T-helper 2 cell treated with Interferon-gamma antibody and Interleukin-4, amounts not matched to agents 5 μg/mL and 100 μg/mL, for 36 hours (primary cell): ENCODE results near the gene ZFP92.

ENCODE experiments used
- DNase-seq: peaks from one replicate; pipeline ENCODE4 v3.0.0; 2021; ENCODE audit warnings: low spot score
- H3K27ac Mint-ChIP-seq: one replicate; pipeline ENCODE4 v1.8.0; 2021; ENCODE audit warnings: mild to moderate bottlenecking, mixed read lengths
- H3K27me3 Mint-ChIP-seq: one replicate; pipeline ENCODE4 v1.8.0; 2021; ENCODE audit warnings: low read depth, mixed read lengths
- H3K36me3 Mint-ChIP-seq: one replicate; pipeline ENCODE4 v1.8.0; 2021; ENCODE audit warnings: low read depth, mixed read lengths
- H3K4me1 Mint-ChIP-seq: one replicate; pipeline ENCODE4 v1.8.0; 2021; ENCODE audit warnings: low read depth, mixed read lengths
- H3K4me3 Mint-ChIP-seq: one replicate; pipeline ENCODE4 v1.8.0; 2022; ENCODE audit warnings: mild to moderate bottlenecking, moderate library complexity, mixed read lengths
- H3K9me3 Mint-ChIP-seq: one replicate; pipeline ENCODE4 v1.8.0; 2021; ENCODE audit warnings: mixed read lengths

ZFP92 gene

DNA sequence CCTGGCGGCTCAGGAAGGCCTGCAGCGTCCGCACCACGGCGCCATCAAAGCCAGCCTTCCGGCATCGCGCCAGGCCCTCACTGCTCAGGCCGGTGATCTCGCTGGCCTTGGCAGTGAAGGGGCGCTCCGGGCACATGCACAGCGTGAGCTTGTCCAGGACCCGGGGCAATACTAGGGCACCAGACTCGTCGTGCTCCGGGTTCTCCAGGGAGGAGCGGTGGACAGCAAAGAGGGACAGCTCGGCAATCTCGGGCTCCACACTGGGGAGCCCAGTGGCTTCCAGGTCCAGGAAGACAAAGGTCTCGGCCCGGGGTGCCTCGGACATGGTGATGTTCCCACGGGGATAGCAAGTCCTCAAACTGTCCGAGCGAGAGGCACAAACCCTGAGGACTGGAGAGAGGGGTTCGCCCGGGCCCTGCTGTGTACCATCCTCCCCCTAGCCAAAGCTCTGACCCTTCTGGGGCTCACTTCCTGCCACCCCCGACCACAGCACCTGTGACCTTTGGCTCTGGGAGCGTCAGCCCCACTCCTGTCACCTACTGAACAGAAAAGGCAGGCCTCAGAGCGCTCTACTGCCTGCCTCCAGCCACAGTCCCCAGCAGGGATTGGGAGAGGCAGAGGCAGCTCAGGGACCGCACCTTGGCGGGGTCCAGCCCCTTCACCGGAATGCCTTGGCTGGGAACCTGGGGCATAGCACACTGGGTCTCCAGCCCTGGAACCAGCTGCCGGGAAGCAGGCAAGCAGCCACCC, 34.0 kb downstream of the ZFP92 start:
- DNase-seq: no peak
- H3K9me3 Mint-ChIP-seq: no peaks in the 10 kb centered on the region
- no peak overlapping the region for H3K27ac Mint-ChIP-seq
- H3K27me3 Mint-ChIP-seq: no peaks in the 10 kb centered on the region
- H3K4me1 Mint-ChIP-seq: no peaks in the 10 kb centered on the region
- no peaks in the 10 kb centered on the region for H3K36me3 Mint-ChIP-seq
- no peak overlapping the region for H3K4me3 Mint-ChIP-seq

DNA sequence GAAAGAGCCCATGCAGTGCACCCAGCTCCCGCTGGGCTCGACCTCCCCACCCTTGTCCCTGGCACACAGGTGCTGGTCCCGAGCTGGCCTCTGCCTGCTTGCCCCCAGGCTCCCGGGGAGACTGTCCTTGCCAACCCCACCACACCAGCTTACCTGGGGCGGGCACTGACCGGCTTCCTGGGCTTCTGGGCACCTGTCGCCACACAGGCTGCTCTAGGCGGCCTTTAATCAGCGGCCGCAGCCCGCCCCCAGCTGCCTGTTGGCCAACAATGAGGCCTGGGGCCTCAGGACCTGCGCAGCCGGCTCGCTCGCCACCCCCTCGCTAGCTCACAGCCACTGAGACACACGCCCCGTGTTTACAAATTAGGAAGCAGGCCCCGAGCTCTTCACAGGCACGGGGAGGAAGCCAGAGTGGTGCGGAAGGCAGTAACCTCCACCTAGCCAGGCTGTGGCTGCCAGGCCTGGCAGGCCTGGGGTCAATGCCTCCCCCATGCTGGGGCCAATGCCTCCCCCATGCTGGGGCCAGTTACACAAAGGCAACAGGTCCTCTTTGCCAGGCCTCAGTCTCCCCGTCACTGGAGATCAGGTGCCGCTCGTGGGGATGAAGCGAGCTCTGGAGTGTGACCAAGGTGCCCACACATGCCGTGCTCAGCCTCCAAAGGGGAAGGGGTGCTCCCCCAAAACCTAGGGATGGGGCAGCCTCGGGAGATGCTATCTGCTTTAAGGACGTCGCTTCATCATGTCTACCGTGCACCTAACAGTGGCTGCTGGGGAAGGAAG, 34.8 kb downstream of the ZFP92 start, which contains the start of gene TREX2:
Gene TREX2 (minus strand): TSS at position 201 of the 780 bp plus-strand sequence. CDS start 626 bp downstream, outside the sequence.
- Mint-ChIP-seq H3K9me3 (no peaks in the 10 kb centered on the region), H3K4me3 (no peak within 1 kb of the TSS), H3K36me3 (peaks cover 2% of the 10 kb centered on the region), H3K27ac (no peak within 1 kb of the TSS), H3K27me3 (no peaks in the 10 kb centered on the region), H3K4me1 (no peaks in the 10 kb centered on the region)
- DNase-seq: no peak

DNA sequence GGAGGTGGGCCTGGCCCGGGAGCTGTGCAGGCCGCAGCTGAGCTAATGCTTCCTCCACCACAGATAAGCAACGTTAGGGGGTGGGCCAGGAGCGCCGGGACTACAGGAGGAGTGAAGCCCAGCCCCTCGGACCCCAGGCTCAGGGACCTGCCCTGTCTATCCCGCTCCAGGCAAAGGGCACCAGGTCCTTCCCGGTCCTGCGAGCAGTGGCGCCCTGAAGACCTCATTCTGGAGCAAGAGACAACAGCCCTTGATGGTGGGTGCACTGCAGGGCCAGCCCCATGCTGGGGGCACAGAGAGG, 35.3 kb downstream of the ZFP92 start:
- peaks cover 3% of the 10 kb centered on the region for H3K36me3 Mint-ChIP-seq
- H3K9me3 Mint-ChIP-seq: no peaks in the 10 kb centered on the region
- no peak for DNase-seq
- H3K27me3 Mint-ChIP-seq: no peaks in the 10 kb centered on the region
- H3K4me1 Mint-ChIP-seq: no peaks in the 10 kb centered on the region
- H3K4me3 Mint-ChIP-seq: no peak overlapping the region
- no peak overlapping the region for H3K27ac Mint-ChIP-seq

DNA sequence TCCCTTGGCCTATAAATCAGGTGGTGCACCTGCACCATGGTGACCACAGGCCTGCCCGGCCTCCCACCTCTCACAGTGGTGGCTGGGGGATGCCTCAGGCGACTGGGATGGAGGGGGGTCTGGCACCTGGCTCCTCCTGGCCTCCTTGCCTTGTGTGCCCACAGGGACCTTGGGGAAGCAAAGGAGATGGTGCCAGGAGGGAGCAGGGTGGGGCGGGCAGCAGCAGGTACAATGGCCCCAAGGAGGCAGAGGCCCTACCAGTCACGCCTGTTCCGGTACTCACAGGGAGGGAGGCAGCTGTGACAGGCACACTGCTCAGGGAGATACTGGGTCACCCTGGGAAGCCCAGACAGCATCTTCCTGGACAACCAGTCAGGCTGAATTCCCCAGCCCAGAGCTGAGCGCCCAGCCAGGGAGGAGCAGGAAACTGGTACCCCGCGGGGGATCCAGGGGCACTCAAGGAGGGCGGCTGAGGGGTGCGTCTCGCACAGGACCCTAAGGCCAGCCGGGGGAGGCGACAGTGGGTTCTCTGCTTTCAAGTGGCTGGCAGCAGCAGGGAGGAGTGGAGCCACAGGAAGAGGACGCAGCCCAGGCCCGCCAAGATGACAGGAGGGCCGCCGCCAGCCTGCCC, 35.8 kb downstream of the ZFP92 start:
- no peak for DNase-seq
- Mint-ChIP-seq H3K36me3 (peaks cover 3% of the 10 kb centered on the region), H3K27me3 (no peaks in the 10 kb centered on the region), H3K27ac (no peak overlapping the region), H3K4me3 (no peak overlapping the region), H3K4me1 (no peaks in the 10 kb centered on the region), H3K9me3 (no peaks in the 10 kb centered on the region)

DNA sequence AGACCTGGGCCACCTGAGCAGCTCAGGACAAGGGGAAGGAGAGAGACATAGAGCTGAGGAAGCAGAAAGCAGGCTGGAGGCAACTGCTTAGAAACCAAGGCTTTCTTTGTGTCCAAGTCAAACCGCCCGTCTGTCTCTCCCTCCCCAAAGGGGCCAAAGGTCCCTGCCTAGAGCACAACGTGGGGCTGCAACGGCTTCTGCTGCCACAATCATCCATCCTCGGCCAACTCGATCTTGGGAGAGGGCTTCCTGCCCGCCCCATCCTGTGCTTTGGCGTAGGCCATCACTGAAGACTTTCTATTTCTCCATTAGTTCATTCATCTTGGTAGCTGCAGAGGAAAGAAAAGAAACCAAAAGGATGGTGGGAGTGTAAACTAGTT, 36.3 kb downstream of the ZFP92 start:
- Mint-ChIP-seq H3K4me3 (no peak overlapping the region), H3K27me3 (no peaks in the 10 kb centered on the region), H3K36me3 (peaks cover 3% of the 10 kb centered on the region), H3K27ac (no peak overlapping the region), H3K9me3 (no peaks in the 10 kb centered on the region), H3K4me1 (no peaks in the 10 kb centered on the region)
- no peak for DNase-seq

DNA sequence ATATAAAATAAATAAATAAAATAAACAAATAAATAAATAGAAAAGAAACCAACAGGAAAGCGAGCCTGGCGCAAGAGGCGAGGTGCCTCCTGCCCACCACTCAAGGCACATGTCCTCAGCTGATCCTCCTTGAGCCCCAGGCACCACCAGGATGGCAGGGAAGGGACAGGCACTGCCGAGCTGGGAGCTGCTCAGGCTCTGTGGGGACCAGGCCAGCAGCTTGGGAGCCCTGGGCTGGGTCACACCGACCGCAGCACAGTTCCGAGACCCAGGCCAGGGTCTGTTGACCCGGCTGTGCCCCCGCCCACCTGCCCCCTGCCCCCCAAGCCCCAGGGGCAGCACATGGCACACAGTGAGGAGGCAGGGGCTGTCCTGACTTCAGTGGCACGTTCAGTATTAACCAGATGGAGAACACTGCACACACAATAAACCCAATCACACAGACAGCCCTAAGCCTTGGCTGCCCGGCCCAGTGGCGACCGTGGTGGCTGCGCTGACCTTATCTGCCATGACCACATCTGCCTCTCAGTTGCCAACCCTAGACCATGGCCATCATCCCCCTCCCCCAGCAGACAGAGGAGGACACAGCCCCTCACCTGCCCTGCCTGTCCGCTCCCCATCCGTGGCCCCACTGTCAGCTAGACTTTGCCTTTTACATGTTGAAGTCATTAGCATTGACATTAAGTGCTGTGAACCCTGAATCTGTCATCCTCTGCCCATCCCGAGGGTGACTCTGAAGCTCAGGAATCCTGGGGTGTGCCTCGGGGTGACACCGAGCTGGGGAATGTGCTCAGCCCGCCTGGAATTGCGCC, 37.5 kb downstream of the ZFP92 start:
- DNase-seq: no peak
- H3K36me3 Mint-ChIP-seq: peaks cover 3% of the 10 kb centered on the region
- H3K9me3 Mint-ChIP-seq: no peaks in the 10 kb centered on the region
- H3K4me3 Mint-ChIP-seq: no peak overlapping the region
- H3K27me3 Mint-ChIP-seq: no peaks in the 10 kb centered on the region
- no peak overlapping the region for H3K27ac Mint-ChIP-seq
- H3K4me1 Mint-ChIP-seq: no peaks in the 10 kb centered on the region

DNA sequence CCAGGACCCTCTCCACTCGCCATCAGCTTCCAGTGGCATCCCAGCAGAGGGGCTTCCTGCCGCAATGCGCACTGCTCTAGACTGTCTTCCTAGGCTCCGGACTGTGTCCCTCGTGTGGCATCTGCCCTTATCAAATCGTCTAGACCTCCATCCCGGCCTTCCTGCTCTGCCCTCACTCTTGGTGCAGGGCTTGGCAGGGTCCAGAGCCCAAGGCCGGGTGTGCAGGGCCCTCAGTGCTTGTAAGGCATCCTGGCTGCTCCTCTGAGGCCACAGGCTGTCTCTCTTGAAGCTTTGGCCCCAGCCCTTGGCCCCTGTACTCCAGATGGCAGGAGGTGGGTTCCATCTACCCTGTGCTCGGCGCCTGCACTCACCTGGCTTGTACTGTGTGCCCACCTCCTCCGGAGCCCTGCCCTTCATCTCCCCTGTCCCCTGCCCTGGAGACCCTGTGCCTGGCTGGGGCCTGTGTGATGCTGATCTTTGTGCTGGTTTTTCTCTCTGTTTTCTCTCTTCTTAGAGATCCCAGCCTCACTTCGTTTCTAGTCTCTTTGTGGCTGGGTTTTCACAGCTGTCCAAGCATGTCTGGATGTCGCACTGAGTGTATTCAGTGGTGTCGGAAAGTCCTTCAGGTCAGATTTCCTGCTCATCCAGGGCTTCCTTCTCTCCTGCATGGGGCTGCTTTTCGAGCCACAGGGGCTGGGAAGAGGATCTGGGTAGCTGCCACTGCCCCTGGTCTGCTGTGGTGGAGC, 38.3 kb downstream of the ZFP92 start:
- Mint-ChIP-seq H3K4me3 (no peak overlapping the region), H3K36me3 (peaks cover 3% of the 10 kb centered on the region), H3K4me1 (no peaks in the 10 kb centered on the region), H3K9me3 (no peaks in the 10 kb centered on the region), H3K27me3 (no peaks in the 10 kb centered on the region), H3K27ac (no peak overlapping the region)
- no peak for DNase-seq

DNA sequence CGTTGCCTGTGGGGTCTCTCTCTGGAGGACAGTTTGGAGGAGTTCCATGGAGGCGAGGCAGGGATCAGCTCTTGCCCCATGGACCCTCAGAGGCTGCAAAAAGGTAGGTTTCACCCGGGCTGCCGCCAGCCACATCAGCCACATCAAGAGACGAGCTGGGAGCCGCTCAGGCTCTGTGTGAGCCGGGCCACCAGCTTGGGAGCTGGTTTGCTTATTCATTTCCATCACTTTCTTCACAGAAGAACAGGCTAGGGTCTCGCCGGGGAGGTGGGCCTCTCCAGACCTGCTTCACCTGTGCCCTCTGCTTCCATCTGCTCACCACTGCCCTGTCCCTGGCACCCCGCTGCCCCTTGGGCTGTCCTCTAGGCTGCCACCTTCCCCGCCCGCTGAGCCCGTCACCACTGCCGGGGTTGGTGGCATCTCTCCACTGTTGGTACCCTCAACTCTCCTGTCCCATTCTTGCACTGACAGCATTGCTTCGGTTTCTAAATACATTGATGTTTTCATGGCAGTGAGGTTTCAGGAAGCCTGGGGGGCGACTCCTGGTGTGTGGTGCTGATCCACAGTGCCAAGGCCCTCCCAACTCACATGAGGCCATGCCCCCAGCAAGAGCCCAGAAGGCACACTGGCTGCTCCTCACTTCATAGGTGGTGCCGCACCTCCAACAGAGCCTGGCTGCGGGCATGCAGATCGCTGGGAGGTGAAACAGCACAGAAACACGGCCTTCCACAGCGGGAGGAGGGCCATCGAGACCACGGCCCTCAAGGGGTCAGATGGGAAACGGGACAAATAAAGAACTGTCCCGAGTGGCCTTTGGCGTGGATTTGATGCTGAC, 39.1 kb downstream of the ZFP92 start:
- Mint-ChIP-seq H3K9me3 (no peaks in the 10 kb centered on the region), H3K4me1 (no peaks in the 10 kb centered on the region), H3K27me3 (no peaks in the 10 kb centered on the region), H3K36me3 (peaks cover 3% of the 10 kb centered on the region), H3K4me3 (no peak overlapping the region), H3K27ac (no peak overlapping the region)
- no peak for DNase-seq

DNA sequence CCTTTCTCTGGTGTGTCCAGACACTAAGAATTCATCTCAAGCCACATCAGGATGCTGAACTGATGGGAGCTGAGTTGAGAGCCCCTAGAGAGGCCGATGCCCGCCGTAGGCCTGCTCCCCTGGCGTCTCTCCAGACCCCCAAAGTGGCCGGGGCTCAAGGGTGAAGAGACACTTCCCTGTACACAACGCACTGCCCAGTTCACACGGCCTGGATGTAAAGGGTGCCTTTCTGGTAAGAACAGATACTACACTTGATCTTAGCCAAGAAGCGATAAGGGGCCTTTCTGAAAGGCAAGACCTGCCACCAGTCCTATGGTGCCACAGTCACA, 39.6 kb downstream of the ZFP92 start:
- no peak for DNase-seq
- H3K4me3 Mint-ChIP-seq: no peak overlapping the region
- no peaks in the 10 kb centered on the region for H3K9me3 Mint-ChIP-seq
- H3K27ac Mint-ChIP-seq: no peak overlapping the region
- no peaks in the 10 kb centered on the region for H3K27me3 Mint-ChIP-seq
- peaks cover 3% of the 10 kb centered on the region for H3K36me3 Mint-ChIP-seq
- no peaks in the 10 kb centered on the region for H3K4me1 Mint-ChIP-seq

DNA sequence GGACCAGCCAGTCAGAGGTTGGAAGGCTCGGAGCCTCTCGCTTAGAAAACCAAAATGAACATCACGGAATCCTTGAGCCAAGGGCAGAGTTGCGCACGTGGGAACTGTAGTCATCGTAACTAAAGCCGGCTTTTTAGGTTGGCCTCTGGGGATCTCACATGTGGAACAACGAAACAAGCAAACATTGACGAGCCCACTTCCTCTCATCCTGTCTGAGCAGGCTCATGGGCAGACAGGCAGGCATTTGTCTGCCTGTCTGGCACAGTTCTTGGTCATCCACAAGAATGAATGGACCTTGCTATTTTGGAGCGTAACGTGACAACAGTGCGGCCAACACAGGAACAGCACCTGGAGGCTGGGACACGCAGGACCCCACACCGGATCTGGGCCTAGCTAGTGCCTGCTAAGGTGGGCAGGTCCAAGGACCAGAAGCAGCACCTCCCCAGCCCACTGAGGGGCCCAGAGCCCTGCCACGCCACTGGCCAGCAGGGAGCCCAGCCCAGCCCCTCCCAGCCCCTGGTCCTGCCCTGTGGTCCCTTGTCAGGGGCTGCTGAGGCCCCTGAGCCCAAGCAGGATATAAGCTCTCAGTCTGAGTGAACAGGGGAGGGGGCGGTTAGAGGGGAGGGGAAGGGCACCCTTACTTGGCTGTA, 43.8 kb downstream of the ZFP92 start:
- Mint-ChIP-seq H3K4me1 (no peaks in the 10 kb centered on the region), H3K4me3 (no peak overlapping the region), H3K9me3 (no peaks in the 10 kb centered on the region), H3K27me3 (no peaks in the 10 kb centered on the region), H3K36me3 (peaks cover 3% of the 10 kb centered on the region), H3K27ac (no peak overlapping the region)
- no peak for DNase-seq

DNA sequence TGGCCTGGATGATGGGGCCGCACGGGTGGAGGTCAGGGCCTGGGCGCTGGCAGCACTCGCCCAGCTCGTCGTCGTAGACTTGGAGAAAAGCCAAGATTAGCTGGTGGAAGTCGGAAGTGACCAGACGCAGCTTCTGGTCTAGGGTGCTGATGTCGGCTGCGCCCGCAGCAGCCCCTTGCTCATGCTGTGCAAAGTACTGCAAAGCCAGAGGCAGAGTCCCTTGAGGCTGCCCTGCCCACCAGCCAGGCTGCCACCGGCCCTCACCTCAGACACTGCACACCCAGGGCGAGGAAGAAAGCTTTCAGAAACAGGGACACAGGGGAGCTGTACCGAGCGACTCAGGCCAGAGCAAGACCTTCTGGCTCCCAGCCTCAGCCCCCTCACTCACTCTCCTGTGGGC, 44.3 kb downstream of the ZFP92 start:
- DNase-seq: no peak
- H3K4me1 Mint-ChIP-seq: no peaks in the 10 kb centered on the region
- no peak overlapping the region for H3K4me3 Mint-ChIP-seq
- H3K27ac Mint-ChIP-seq: no peak overlapping the region
- no peaks in the 10 kb centered on the region for H3K27me3 Mint-ChIP-seq
- H3K36me3 Mint-ChIP-seq: peaks cover 5% of the 10 kb centered on the region
- H3K9me3 Mint-ChIP-seq: no peaks in the 10 kb centered on the region

DNA sequence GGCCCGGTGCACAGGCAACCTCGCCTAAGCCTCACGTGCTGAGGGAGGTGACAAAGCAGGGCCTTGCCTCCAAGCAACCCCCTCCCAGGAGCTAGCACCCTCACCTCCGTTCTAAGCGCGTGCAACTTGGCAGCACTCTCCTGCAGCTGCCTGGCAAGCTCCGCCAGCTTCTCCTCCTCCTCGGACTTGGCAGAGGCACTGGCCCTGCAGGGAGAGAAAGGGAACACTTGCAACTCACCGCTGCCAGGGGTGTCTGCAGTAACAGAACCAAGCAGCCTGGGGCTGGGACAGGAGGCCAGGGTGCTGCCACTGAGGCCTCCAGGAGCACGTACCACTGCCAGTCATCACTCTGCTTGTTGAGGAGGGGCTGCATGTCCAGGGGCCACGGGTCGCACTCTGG, 44.9 kb downstream of the ZFP92 start:
- H3K27ac Mint-ChIP-seq: no peak overlapping the region
- DNase-seq: no peak
- H3K4me1 Mint-ChIP-seq: no peaks in the 10 kb centered on the region
- no peak overlapping the region for H3K4me3 Mint-ChIP-seq
- H3K9me3 Mint-ChIP-seq: no peaks in the 10 kb centered on the region
- peaks cover 3% of the 10 kb centered on the region for H3K36me3 Mint-ChIP-seq
- H3K27me3 Mint-ChIP-seq: no peaks in the 10 kb centered on the region
